Stimulated activated CD8-positive, alpha-beta memory T cell treated with anti-CD3 and anti-CD28 coated beads, Interleukin-4, amount 100 ng/mL, for 1 hour (primary cell): ENCODE data around the gene ABCB8.
"Not testable (repeated sequence)": the region's sequence is repeated elsewhere in the genome, so short reads cannot be mapped to it uniquely, and the experiment has no call there.

ENCODE experiments used
- DNase-seq, 2 donors: peaks; one replicate each; pipeline ENCODE4 v3.0.0-alpha.2; 2020; ENCODE audit warnings: low read depth in 2 of 2, low spot score in 1 of 2

Gene ABCB8

GRCh38 chr7:151034312-151035025 is 6.2 kb downstream of the ABCB8 start:
- no peak for DNase-seq

GRCh38 chr7:151035026-151035717 is 6.9 kb downstream of the ABCB8 start:
- DNase-seq = no peak

GRCh38 chr7:151035902-151036301 is 7.7 kb downstream of the ABCB8 start:
- no peak for DNase-seq

GRCh38 chr7:151038951-151039849 is 10.9 kb downstream of the ABCB8 start:
- DNase-seq = no peak

- DNase-seq = no peak
Measured at GRCh38 chr7:151039850-151040548, 11.7 kb downstream of the ABCB8 start.

- no peak for DNase-seq
Measured at GRCh38 chr7:151040616-151041375, 12.5 kb downstream of the ABCB8 start.

GRCh38 chr7:151043449-151043848 is 15.2 kb downstream of the ABCB8 start:
- not testable (repeated sequence) for DNase-seq

- no peak for DNase-seq
Measured at GRCh38 chr7:151043959-151044358, 15.7 kb downstream of the ABCB8 start.

- DNase-seq = no peak
Measured at GRCh38 chr7:151045262-151045661, 17.0 kb downstream of the ABCB8 start.

GRCh38 chr7:151045967-151046366 is 17.7 kb downstream of the ABCB8 start:
- DNase-seq = no peak

- no peak for DNase-seq
Measured at GRCh38 chr7:151046603-151047573, 18.6 kb downstream of the ABCB8 start.

GRCh38 chr7:151047976-151048815 is 19.9 kb downstream of the ABCB8 start, which contains the start of gene ASIC3:
ASIC3 (plus strand) TSS chr7:151048531; CDS start chr7:151048886, 355 bp downstream.
- DNase-seq = no peak

- DNase-seq = no peak
Measured at GRCh38 chr7:151048911-151049463, 20.7 kb downstream of the ABCB8 start.

GRCh38 chr7:151051108-151051507 is 22.9 kb downstream of the ABCB8 start:
- no peak for DNase-seq

- no peak for DNase-seq
Measured at GRCh38 chr7:151053096-151053495, 24.8 kb downstream of the ABCB8 start.

- no peak for DNase-seq
Measured at GRCh38 chr7:151053751-151054150, 25.5 kb downstream of the ABCB8 start.

GRCh38 chr7:151056283-151056665 is 28.0 kb downstream of the ABCB8 start:
- no peak for DNase-seq
